Pons (tissue), 1 donor: ENCODE results near the gene NDUFA11.

ENCODE experiments used
- DNase-seq: peaks from one replicate; pipeline ENCODE4 v3.0.0-alpha.2; 2016; ENCODE audit warnings: low spot score

Gene NDUFA11

DNA sequence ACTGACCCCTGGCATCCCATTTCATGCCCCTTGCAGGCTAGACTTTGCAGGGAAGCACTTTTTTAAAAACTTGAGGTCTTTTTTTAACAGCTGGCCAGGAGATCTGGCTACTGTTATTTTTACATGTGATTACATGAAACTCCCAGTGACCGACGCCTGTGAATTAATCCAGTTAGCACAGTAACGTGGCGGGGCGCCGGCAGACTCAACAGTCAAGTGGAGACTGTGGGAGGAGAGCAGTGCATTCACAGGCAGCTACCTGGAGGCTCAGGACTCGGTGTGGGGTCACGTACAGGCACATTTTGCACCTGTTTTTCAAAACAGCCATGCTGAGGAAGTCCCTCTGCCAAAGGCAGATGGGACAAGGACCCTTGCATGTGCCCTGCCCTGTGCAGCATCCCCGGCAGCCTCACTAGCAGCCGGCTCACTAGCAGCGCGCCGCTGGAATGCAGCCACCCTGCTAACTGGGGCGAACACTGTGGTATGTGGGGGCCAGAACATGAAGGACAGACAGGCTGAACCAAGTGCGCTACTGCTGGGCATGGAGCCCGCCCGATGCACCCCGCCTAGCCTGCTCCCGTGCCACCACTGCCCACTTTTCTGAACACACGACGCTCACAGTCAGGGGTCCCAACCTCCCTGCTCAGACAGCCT is 29.1 kb upstream of the NDUFA11 start:
- DNase-seq, result no peak

DNA sequence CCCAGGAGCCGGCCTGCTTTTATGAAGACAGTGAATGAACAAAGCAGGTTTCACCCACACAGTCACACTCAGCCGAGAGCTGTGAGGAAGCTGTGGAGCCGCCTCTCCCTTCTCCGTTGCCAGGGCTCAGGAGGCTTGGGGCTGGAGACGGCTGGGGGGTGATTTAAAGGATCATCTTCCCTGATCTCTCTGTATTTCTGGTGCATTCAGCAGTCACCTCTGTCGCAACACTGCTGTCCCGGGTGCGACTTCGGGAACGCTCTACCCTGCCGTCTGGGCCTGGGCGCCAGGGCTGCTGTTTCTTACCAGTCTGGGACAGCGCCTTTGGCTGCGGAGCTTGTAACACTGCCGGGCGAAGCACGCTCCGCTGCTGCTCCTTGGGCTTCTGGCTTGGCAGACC is 28.6 kb upstream of the NDUFA11 start:
- DNase-seq, result no peak

DNA sequence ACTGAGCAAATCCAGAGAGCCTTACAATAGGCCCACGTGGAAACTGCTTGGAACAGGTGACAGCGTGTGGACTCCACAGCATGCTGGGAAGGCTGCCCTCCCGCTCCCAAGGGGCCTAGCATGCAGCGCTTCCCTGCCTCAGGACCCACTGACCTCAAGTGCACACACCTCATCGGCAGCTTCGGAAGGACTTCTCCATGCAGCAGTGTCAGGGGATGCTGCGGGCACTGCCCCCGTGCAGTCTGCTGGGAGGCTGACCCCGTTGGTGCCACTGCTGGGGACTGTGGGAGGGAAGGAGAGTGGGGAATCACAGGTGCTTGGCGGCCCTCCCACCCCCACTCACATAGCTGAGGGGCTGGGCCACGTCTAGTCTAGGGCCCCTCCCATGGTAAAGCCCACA is 27.7 kb upstream of the NDUFA11 start:
- no peak for DNase-seq

DNA sequence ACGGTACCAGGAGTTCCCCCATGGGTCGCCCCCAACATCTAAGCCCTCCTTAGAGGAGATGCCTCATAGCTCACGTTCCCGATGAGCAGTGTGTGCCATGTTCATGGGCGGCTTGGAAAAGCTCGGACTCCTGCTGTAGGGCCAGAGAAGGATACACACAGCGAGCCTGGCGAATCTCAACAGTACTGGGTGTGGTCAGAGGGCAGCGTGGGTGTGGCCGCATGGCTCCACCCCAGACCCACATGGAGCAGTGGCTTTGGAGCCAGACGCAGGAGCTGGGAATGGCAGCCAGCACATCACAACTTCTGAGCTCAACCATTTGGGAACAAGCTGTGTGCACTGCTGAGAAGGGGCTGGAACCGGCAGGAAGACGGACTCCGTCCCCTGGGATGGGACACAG is 26.0 kb upstream of the NDUFA11 start:
- no peak for DNase-seq

DNA sequence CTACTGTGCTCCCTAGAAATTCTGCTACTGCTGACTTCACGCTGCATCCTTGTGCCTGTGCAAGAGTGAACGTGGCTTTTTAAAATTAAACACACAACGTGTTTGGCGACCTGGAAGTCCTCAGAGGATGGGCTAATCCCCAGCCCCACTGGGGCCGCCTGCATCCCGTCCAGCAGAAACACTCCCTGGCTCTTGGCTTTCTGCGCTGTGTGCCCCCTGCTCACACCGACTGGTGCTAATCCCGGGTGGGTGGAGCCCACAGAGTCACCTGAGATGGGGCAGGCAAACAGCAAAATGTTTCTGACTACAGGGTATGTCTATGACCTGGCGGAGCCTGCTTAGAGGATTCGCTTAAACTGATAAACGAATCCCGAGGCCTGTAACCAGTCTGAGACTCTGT is 25.6 kb upstream of the NDUFA11 start:
- DNase-seq, result no peak

DNA sequence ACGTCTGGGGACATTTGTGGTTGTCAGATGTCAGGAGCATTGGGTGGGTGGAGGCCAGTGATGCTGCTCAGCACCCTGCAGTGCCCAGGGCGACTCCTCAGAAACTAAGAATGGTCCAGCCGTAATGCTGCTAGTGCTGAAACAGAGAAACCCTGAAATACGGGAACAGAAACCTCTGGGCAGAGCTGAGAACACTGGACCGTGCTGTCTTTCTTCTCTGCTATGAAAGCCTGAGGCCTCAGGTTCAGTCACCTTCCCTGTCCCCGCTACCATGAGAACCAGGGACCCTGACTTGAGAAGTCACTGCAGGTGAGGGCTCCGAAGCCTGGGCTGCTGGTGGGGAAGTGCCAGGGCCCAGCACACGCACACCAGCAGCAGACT is 23.8 kb upstream of the NDUFA11 start:
- DNase-seq, result no peak

DNA sequence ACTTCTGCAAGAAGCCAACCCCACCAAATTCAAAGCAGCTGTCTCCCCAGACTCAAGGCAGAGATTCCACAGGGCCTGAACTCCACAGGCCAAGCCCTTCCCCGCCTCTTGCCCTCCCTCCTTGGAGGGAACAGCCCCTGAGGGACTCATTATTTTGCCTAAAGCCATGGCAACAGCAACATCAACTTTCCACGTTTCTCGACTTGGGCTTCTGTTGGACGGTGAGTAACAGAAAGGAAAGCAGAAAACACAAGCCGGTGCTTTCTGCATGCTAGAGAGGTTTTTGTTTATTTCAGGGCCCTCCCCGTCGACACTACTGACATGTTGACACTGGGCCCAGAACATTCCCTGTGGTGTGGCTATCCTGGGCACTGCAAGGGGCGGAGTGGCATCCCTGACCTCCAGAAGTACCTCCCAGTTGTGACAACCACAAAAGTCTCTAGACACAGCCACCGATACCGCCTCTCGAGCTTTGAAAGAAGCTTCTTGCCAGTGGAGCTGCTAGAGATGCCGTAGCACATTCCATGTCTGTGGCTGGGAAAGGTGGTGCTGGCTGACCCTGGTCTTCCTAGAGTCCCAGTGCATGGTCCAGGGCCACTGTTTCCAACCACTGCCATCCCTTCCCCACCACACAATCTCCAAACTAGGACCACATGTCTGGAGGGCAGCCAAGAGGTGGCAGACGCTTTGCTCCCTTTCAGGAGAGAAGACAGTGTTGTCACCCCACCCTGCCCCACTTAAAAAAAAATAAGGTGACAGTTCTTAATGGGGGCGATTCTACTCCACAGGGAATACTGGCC is 23.3 kb upstream of the NDUFA11 start:
- no peak for DNase-seq

DNA sequence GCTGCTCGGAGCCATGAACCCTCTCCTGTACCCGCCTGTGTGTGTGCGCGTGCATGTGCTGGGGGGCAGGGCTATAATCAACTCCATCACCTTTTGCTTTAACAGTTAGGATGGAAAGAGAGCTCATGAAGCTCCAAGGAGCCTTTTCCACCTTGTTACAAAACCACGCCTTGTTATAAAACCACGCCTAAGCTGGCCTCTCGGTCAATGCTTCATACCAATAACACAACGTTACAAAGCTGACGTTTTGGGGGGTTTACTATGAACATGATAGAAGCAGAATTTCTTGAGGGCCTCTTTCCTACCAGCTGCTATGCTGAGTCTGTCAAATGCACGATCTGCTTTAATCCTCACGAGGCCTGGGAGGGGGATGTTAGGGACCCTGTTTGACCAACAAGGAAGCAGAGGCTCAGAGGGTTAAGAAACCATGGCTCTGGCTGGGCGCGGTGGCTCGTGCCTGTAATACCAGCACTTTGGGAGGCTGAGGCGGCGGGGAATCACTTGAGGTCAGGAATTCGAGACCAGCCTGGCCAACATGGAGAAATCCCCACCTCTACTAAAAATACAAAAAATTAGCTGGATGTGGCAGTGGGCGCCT is 22.3 kb upstream of the NDUFA11 start:
- no peak for DNase-seq

DNA sequence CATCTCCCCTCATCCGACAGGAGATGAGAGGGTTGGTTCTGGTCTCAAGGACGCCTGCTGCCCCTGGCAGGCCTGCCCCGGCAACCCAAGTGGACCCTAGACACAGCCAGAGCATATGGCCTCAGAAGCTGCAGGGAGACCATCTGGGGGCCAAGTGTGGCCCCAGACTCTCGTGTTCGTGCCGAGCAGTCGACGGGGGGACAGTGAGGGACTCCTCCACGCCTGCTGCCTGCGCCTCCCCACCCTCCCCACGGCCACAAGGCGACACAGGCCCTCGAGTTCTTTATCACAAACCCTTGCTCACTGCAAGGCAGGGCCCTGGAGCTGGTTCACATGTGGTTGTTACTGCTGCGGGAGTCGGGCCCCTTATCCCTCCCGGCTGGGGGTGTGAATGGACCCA is 19.8 kb upstream of the NDUFA11 start:
- DNase-seq, result no peak

DNA sequence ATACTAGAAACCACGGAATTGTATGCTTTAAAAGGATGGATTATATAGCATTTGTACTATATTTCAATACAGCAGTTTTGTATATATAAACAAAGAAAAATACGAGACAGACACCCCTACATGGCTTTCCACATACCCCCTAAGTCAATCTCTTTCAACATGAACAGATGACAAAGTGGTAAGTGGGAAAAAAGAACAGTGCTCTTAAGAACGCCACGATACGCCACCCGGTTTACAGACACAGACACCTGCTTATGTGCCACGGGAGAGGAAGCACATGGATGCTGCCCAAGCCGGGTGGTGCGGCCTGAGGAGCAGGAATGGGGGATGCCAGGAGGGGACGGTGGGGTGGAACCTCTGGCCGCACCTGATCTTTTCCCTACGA is 18.6 kb upstream of the NDUFA11 start:
- no peak for DNase-seq

DNA sequence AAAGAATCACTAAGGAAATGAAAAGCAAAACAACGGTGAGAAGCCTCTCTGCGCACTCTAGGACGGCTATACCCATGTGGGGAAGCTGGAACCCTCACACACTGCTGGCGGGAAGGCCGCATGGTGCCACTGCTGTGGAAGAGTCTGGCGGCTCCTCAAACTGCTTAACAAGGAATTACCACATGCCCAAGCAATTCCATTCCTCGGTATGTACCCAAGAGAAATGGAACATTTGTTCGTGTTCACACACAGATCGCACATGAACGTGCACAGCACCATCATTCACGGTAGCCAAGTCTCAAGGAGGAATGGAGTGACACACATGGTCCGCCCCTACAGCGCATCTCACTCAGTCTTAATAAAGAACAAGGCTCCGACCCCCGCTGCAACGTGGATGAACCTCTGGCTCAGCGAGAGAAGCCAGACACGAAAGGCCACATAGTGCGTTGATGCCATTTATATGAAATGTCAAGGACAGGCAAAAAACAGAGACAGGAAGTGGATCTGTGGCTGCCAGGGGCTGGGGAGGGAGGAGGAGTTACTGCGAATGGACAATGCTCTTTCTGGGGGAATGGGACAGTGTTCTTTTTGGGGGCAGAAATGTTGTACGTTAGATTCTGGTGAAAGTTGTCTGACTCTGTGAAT is 18.0 kb upstream of the NDUFA11 start:
- DNase-seq, result no peak

DNA sequence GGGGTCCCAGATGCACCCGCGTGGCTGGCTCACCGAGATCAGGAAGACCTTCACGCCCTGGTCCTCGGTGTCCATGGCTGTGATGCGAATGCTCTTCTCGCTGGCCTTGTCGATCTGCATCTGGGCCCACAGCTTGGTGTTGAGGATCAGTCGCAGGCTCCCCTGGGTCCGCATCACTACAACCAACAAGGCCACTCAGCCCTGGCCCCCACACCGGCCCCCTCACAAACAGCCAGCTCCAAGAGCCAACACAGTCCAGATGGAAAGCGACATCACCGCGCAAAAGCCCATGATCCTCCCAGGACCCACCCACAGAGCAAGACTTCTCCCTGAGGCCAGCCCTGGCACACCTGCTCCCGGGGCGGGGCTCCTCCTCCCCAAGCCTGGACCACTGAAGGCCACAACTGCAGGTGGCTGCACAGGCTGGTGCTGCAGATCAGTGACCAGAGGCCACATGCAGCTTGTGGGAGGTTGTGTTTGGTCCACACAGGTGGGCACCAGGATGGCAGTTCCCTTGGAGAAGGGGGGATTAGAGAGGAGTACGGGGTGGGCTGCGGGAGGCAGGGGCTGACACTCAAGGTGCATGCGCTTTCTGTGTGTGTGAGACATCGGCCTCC is 15.0 kb upstream of the NDUFA11 start:
- DNase-seq, result no peak

DNA sequence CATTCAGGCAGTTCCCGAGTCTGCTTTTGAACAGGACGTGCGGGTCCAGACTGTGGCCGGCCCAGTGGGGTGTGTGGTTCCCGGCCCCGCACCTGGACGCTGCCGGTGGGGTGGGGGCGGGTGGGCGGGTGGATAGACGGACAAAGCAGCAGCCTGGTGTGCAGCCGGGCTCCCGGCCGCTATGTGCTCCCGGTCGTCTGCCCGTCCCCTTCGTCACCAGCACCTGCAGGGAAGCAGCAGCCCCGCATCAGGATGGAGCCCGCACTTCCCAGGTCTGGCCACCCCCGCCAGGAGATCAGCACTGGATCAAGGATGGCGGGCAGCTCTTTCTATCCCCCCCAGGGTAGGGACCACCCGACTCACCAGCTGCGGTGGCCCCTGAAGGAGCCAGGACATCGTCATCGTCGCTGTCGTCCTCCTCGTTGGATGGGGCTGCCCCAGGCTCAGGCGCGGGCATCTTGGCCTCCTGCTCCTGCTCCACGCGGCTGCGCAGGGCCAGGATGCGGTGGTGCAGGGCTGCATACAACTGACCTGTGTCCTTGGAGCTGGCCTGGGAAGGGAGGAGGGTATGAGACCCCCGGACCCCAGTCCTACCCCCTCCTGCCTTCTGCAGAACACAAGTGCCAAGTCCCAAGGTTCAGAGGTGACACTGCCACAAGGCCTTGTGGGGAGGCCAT is 14.0 kb upstream of the NDUFA11 start:
- no peak for DNase-seq

DNA sequence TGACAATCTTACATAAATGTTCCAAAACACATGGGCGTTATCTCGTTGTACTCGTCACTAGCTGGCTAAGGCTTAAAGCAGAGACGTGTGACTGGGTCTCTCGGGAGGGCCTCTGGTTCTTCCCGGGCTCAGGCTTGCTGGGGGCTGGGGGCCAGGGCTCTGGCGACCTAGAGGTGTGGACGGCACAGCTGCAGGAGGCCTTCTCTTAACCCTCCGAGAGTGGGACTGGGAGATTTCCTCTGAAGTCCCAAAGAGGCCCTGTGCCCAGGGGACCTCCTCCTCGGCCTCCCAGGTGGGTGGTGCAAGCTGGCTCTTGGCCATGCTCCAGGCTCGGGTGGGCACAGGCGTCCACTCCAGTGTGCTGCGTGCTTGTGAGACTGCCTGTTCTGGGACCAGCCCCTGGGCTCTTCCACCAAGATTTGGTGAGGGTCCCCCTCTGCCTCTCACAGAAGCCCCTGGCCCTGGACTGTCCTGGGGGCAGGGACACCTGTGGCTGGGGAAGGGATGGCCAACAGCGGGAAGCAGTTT is 12.7 kb upstream of the NDUFA11 start:
- DNase-seq, result no peak

DNA sequence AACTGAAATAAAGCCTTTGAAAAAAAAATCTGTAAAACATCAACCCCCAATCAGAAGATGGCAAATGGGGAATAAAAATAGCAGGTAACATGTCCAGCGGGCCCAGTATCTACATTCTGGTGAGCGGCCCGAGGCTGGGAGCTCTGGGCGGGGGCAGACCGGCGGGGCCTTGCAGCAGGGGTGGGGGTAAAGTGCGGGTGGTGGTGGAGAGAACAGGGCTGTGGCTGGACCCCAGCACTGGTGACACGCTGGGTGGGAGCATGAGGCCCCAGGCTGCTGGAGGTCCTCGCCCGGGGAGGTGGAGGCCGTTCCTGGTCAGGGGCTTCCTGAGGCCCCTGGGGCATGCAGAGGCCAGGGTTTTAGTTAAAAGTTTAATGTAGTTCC is 12.2 kb upstream of the NDUFA11 start:
- no peak for DNase-seq

DNA sequence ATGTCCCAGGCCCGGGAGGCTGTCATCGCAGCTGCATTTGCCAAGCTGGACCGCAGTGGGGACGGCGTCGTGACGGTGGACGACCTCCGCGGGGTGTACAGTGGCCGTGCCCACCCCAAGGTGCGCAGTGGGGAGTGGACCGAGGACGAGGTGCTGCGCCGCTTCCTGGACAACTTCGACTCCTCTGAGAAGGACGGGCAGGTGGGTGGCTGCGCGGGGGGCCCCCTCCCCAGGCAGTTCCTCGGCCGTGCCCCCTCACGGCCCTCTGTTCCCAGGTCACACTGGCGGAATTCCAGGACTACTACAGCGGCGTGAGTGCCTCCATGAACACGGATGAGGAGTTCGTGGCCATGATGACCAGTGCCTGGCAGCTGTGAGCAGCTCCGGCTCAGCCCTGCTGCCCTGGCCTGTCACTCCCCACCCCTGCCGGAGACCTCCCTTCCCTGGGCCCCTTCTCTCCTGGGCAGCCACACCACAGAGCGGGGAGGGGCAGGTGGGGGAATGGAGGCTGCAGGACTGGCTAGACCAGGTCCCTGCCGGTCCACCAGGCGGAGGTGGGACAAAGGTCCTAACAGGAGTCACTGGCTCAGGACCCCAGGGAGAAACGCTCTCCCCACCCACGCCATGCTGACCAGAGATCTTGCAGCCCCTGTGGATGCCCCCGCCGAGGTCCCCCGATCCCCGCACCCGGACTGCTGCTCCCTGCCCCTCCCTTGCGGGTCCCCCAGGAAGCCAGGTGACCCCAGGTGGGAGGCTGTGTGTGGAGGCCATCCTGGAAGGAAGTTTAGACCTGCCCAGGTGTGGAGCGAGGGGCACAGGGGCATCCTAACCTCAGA is 11.6 kb upstream of the NDUFA11 start:
- DNase-seq, result no peak

DNA sequence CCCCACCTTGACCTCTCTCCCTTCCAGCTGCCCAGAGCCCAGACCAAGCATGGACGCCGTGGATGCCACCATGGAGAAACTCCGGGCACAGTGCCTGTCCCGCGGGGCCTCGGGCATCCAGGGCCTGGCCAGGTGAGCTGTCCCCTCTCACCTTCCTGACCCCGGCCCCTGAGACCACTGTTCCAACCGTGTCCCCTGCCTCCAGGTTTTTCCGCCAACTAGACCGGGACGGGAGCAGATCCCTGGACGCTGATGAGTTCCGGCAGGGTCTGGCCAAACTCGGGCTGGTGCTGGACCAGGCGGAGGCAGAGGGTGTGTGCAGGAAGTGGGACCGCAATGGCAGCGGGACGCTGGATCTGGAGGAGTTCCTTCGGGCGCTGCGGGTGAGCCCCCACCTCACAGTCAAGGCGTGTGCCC is 10.8 kb upstream of the NDUFA11 start:
- DNase-seq, result no peak

DNA sequence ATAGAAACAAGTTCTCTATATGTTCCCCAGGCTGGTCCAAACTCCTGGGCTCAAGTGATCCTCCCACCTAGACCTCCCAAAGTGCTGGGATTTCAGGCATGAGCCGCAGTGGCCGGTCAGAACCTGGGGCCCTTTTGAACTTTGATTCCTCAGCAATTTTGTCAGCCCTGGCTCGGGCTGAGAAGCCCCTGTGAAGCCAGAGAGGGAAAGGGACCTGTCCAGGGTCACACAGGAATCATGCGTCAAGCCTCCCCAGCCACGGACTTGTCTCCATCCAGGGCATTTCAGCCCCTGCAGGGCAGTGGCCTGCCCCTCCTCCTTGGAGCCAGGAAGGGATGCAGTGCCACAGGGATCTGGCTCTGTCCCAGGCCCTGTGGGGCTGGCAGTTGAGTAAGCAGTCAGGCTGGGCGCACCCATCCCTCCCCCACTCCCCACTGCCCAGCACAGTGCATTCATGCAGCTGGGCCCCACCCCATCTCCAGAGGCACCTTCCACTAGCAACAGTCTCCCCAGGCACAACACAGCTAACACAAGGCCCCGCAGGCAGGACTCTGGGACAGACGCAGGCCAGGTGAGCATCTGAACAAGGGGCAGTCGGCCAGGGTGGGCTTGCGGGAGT is 10.3 kb upstream of the NDUFA11 start, which contains the start of gene CAPS:
TSS of gene CAPS (plus strand) at position 516 of the 619 bp plus-strand sequence. CDS start 153 bp downstream, outside the sequence.
- peak; percentile 48 for DNase-seq

DNA sequence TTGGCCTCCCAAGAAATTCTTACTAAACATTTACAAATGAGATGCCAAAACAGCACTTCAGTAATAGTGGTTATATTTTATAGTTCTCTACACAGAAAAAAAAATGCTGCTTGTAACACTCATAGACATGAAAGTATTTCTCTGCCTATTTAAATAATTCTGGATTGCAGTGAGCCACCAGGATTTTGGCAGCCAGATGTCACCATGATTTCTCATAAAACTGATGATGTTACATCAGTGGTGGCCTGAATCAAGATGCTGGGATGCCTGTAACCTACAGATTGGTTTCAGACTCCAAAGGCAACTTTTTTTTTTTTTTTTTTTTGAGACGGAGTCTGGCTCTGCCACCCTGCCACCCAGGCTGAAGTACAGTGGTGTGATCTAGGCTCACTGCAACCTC is 7.8 kb upstream of the NDUFA11 start:
- no peak for DNase-seq

DNA sequence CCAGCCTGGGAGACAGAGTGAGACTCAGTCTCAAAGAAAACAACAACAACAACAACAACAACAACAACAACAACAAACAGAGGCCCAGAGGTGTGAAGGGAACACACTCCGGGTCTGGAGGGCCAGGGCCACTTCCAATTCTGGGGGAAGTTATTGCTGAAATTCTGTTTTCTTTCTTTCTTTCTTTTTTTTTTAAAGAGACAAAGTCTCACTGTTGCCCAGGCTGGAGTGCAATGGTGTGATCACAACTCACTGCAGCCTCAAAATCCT is 7.0 kb upstream of the NDUFA11 start:
- no peak for DNase-seq
